GM19372 (cell line): ENCODE results near the gene ODF4.
"Not testable (repeated sequence)": the region's sequence is repeated elsewhere in the genome, so short reads cannot be mapped to it uniquely, and the experiment has no call there.

Experiments
- ATAC-seq: cut with Tn5 transposase; IDR thresholded peaks from one replicate; pipeline ENCODE4 v1.9.1; 2021; ENCODE audit warnings: mild to moderate bottlenecking, low read depth, moderate library complexity; ENCODE audit not compliant: unreplicated experiment

ODF4 gene

GRCh38 chr17:8365143-8365542 lies 25.5 kb downstream of the ODF4 start:
- ATAC-seq = no peak

GRCh38 chr17:8366231-8366630 lies 26.6 kb downstream of the ODF4 start:
- ATAC-seq = no peak

GRCh38 chr17:8368193-8368592 lies 28.6 kb downstream of the ODF4 start:
- ATAC-seq = no peak

- no peak for ATAC-seq
Measured at GRCh38 chr17:8369944-8370343, 30.3 kb downstream of the ODF4 start.

- no peak for ATAC-seq
Measured at GRCh38 chr17:8371786-8372185, 32.1 kb downstream of the ODF4 start.

- no peak for ATAC-seq
Measured at GRCh38 chr17:8372422-8372821, 32.8 kb downstream of the ODF4 start.

GRCh38 chr17:8373856-8374255 lies 34.2 kb downstream of the ODF4 start:
- ATAC-seq = not testable (repeated sequence)

GRCh38 chr17:8375738-8376259 lies 36.2 kb downstream of the ODF4 start:
- ATAC-seq = no peak

GRCh38 chr17:8376271-8377067 lies 36.8 kb downstream of the ODF4 start, which contains the start of gene KRABD2:
KRABD2 (minus strand) TSS chr17:8376704.
- ATAC-seq = peak; percentile 92

- ATAC-seq = no peak
Measured at GRCh38 chr17:8377422-8377821, 37.8 kb downstream of the ODF4 start.

- ATAC-seq = not testable (repeated sequence)
Measured at GRCh38 chr17:8378117-8378516, 38.5 kb downstream of the ODF4 start.

- no peak for ATAC-seq
Measured at GRCh38 chr17:8380049-8380448, 40.4 kb downstream of the ODF4 start.

- no peak for ATAC-seq
Measured at GRCh38 chr17:8382052-8382879, 42.6 kb downstream of the ODF4 start.

GRCh38 chr17:8382880-8383142 lies 43.2 kb downstream of the ODF4 start:
- ATAC-seq = no peak

GRCh38 chr17:8383143-8383822 lies 43.6 kb downstream of the ODF4 start, which contains the start of gene RPL26:
RPL26 (minus strand) TSS chr17:8383193; CDS start chr17:8382310, 883 bp downstream.
- peak; percentile 81 for ATAC-seq

- ATAC-seq = no peak
Measured at GRCh38 chr17:8384801-8385378, 45.2 kb downstream of the ODF4 start.

GRCh38 chr17:8386841-8387240 lies 47.2 kb downstream of the ODF4 start:
- ATAC-seq = no peak

GRCh38 chr17:8387914-8388651 lies 48.4 kb downstream of the ODF4 start:
- ATAC-seq = no peak

- no peak for ATAC-seq
Measured at GRCh38 chr17:8391711-8392110, 52.1 kb downstream of the ODF4 start.

GRCh38 chr17:8392274-8392673 lies 52.6 kb downstream of the ODF4 start:
- ATAC-seq = no peak
